Astrocyte (in vitro differentiated cells and primary cell): ENCODE data around the gene SMIM7.

Experiments
- CTCF ChIP-seq: IDR thresholded peaks from 2 replicates; pipeline ENCODE4 v1.5.1; 2011; ENCODE audit warnings: low read depth, mild to moderate bottlenecking, inconsistent platforms, low read length, moderate library complexity; ENCODE audit not compliant: insufficient read depth
- EZH2 ChIP-seq: IDR thresholded peaks from 2 replicates; pipeline ENCODE4 v1.6.1; 2012; ENCODE audit warnings: mild to moderate bottlenecking, low read length, inconsistent platforms; ENCODE audit not compliant: insufficient read depth

- TF ChIP-seq CTCF: no peak
- TF ChIP-seq EZH2: no peak
Measured at GRCh38 chr19:16702123-16702522, 42.2 kb upstream of the SMIM7 start.
